WERI-Rb-1 (cell line): ENCODE results near the gene ADARB2.
"Not testable (repeated sequence)": the region's sequence is repeated elsewhere in the genome, so short reads cannot be mapped to it uniquely, and the experiment has no call there.

Source experiments
- DNase-seq: peaks from one replicate; pipeline ENCODE4 v3.0.0-alpha.2; 2020
- H3K27ac ChIP-seq: fragments of 250-450 bp; sonication (Bioruptor Pico); 2 replicates; pipeline ENCODE4 v1.5.1; 2020; ENCODE audit warnings: mild to moderate bottlenecking, moderate library complexity
- H3K27me3 ChIP-seq: fragments of 250-450 bp; sonication (Bioruptor Pico); 2 replicates; pipeline ENCODE4 v1.5.1; 2021; ENCODE audit warnings: mild to moderate bottlenecking, low read depth, moderate library complexity; ENCODE audit not compliant: insufficient read depth, severe bottlenecking
- H3K36me3 ChIP-seq: fragments of 250-450 bp; sonication (Bioruptor Pico); 2 replicates; pipeline ENCODE4 v1.5.1; 2020; ENCODE audit warnings: mild to moderate bottlenecking, moderate library complexity
- H3K4me3 ChIP-seq: 2 replicates; pipeline ENCODE4 v1.5.1; 2011; ENCODE audit warnings: low read depth, mild to moderate bottlenecking, control low read depth, low read length
- H3K9me3 ChIP-seq: fragments of 250-450 bp; sonication (Bioruptor Pico); 2 replicates; pipeline ENCODE4 v1.5.1; 2021; ENCODE audit warnings: mild to moderate bottlenecking, moderate library complexity; ENCODE audit not compliant: severe bottlenecking
- CTCF ChIP-seq: IDR thresholded peaks from 2 replicates; pipeline ENCODE4 v1.5.1; 2011; ENCODE audit warnings: low read depth, mild to moderate bottlenecking, control low read depth, inconsistent platforms, low read length

The ADARB2 gene

GRCh38 chr10:1462032-1462431, 275.3 kb downstream of the ADARB2 start:
- no peaks in the 10 kb centered on the region for H3K9me3 ChIP-seq
- no peak overlapping the region for H3K4me3 ChIP-seq
- no peaks in the 10 kb centered on the region for H3K36me3 ChIP-seq
- H3K27me3 ChIP-seq, result peaks cover 6% of the 10 kb centered on the region
- no peak for DNase-seq
- TF ChIP-seq CTCF, result no peak
- H3K27ac ChIP-seq, result no peak overlapping the region

DNA sequence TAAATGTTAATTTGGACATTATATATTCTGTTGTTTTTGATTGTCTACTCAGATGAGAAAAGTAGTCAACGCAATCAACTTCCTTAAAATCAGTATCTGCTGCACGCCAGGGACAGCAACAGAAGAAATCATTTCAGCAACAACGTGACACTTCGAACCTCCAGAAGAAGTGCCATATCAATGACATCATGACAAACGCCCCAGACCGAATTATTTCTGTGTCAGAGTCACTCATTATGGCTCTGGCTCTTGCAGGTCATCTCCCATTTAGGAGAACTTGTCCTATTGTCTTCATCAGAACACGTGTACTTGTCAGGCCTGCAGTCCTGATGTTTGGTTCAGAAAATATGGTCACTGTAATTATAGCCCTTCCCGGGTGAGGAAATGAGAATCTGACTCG, 276.3 kb downstream of the ADARB2 start:
- DNase-seq, result no peak
- Histone ChIP-seq H3K27ac (no peak overlapping the region), H3K4me3 (no peak overlapping the region), H3K27me3 (peaks cover 6% of the 10 kb centered on the region), H3K36me3 (no peaks in the 10 kb centered on the region), H3K9me3 (no peaks in the 10 kb centered on the region)
- no peak for TF ChIP-seq CTCF

- H3K4me3 ChIP-seq, H3K27ac ChIP-seq, H3K36me3 ChIP-seq, H3K27me3 ChIP-seq, H3K9me3 ChIP-seq, DNase-seq: not testable (repeated sequence)
Observed at GRCh38 chr10:1459664-1460063, 277.7 kb downstream of the ADARB2 start.

DNA sequence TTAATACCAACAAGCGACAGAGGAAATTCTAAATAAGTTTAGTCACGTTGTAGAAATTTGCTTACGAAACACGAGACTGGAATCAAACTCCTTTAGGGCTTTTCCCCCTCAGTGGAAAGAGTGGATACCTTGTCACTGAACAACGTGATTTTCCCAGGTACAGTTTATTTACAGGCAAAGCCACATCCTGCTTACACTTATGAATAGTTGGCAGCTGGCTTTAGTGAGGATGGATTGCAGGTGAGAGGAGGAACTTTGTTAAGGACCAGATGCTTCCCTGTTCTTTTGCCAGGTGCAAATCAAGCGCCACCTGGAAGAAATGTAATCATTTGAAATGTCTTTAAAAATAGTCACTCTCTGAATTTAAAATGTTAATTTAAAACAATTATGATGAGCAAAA, 282.4 kb downstream of the ADARB2 start:
- Histone ChIP-seq H3K36me3 (no peaks in the 10 kb centered on the region), H3K4me3 (no peak overlapping the region), H3K9me3 (no peaks in the 10 kb centered on the region), H3K27me3 (no peaks in the 10 kb centered on the region), H3K27ac (no peak overlapping the region)
- no peak for TF ChIP-seq CTCF
- DNase-seq, result no peak

DNA sequence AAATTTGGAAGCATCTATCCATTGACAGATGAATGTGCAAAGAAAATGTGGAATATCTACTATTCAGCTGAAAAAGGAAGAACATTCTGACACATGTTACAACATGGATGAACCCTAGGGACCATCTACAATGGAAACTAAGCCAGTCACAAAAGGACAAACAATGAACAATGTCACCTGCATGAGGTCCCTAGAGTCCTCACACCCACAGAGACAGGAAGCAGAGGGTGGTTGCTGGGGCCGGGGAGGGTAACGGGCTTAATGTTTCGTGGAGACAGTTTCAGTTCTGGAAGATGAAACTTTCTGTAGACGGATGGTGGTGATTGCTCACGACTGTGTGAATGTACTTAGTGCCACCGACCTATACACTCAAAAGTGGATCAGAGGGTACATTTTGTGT, 282.9 kb downstream of the ADARB2 start:
- TF ChIP-seq CTCF, result no peak
- no peaks in the 10 kb centered on the region for H3K36me3 ChIP-seq
- no peak overlapping the region for H3K4me3 ChIP-seq
- H3K9me3 ChIP-seq, result no peaks in the 10 kb centered on the region
- no peak for DNase-seq
- no peak overlapping the region for H3K27ac ChIP-seq
- H3K27me3 ChIP-seq, result no peaks in the 10 kb centered on the region

DNA sequence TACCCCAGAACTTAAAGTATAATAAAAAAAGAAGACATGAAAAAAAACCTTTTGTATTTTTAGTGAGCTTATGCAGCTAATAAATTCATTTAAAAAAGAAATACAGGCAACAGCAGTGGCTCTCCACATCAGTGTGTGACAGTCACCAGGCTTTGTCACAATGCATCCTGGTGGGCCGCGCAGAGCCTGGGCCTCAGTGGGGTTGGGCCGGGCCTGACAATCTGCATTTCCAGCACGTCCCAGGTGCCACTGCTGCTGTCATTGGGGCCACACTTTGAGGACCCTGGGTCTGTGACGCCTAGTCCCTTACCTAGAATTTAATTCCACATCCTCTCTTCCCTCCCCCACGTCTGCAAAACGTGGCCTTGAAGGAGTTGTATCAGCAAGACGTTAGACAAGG, 284.5 kb downstream of the ADARB2 start:
- Histone ChIP-seq H3K27me3 (peaks cover 2% of the 10 kb centered on the region), H3K36me3 (no peaks in the 10 kb centered on the region), H3K27ac (no peak overlapping the region), H3K9me3 (no peaks in the 10 kb centered on the region), H3K4me3 (no peak overlapping the region)
- DNase-seq, result no peak
- TF ChIP-seq CTCF, result no peak

GRCh38 chr10:1451941-1452340, 285.4 kb downstream of the ADARB2 start:
- no peak for DNase-seq
- Histone ChIP-seq H3K27me3 (peaks cover 2% of the 10 kb centered on the region), H3K4me3 (no peak overlapping the region), H3K36me3 (no peaks in the 10 kb centered on the region), H3K9me3 (no peaks in the 10 kb centered on the region), H3K27ac (no peak overlapping the region)
- TF ChIP-seq CTCF, result no peak
